Neuron (in vitro differentiated cells): ENCODE data around the gene AKT1.

Experiments used
- H2AFZ ChIP-seq: one replicate; pipeline ENCODE4 v1.6.1; 2013; ENCODE audit warnings: low read depth, mild to moderate bottlenecking, inconsistent platforms, low read length, moderate library complexity
- H3K27me3 ChIP-seq: one replicate; pipeline ENCODE4 v1.6.1; 2013; ENCODE audit warnings: low read length; ENCODE audit not compliant: insufficient read depth
- H3K36me3 ChIP-seq: one replicate; pipeline ENCODE4 v1.6.1; 2013; ENCODE audit warnings: low read length; ENCODE audit not compliant: insufficient read depth
- H3K4me1 ChIP-seq: one replicate; pipeline ENCODE4 v1.6.1; 2013; ENCODE audit warnings: low read length; ENCODE audit not compliant: insufficient read depth
- H3K4me3 ChIP-seq: 2 replicates; pipeline ENCODE4 v1.5.1; 2013; ENCODE audit warnings: mild to moderate bottlenecking, low read length, moderate library complexity
- H3K9me3 ChIP-seq: one replicate; pipeline ENCODE4 v1.6.1; 2013; ENCODE audit warnings: low read length

AKT1 gene

GRCh38 chr14:104792101-104792884, 3.3 kb downstream of the AKT1 start:
- Histone ChIP-seq H3K4me3 (no peak overlapping the region), H2AFZ (no peak overlapping the region), H3K27me3 (peaks cover 13% of the 10 kb centered on the region), H3K9me3 (no peaks in the 10 kb centered on the region), H3K36me3 (peaks cover 30% of the 10 kb centered on the region), H3K4me1 (peaks cover 35% of the 10 kb centered on the region)

GRCh38 chr14:104791425-104791824, 4.1 kb downstream of the AKT1 start:
- Histone ChIP-seq H3K4me1 (peaks cover 28% of the 10 kb centered on the region), H3K36me3 (peaks cover 30% of the 10 kb centered on the region), H3K4me3 (no peak overlapping the region), H2AFZ (no peak overlapping the region), H3K9me3 (no peaks in the 10 kb centered on the region), H3K27me3 (peaks cover 5% of the 10 kb centered on the region)

- Histone ChIP-seq H3K9me3 (no peaks in the 10 kb centered on the region), H3K36me3 (peaks cover 36% of the 10 kb centered on the region), H2AFZ (no peak overlapping the region), H3K4me3 (no peak overlapping the region), H3K27me3 (no peaks in the 10 kb centered on the region), H3K4me1 (peaks cover 21% of the 10 kb centered on the region)
These were observed 5.5 kb downstream of the AKT1 start for GRCh38 chr14:104789752-104790743.

GRCh38 chr14:104788873-104789663, 6.5 kb downstream of the AKT1 start:
- H3K4me3 ChIP-seq, result no peak overlapping the region
- peaks cover 36% of the 10 kb centered on the region for H3K36me3 ChIP-seq
- H3K9me3 ChIP-seq, result no peaks in the 10 kb centered on the region
- no peaks in the 10 kb centered on the region for H3K27me3 ChIP-seq
- no peak overlapping the region for H2AFZ ChIP-seq
- peaks cover 14% of the 10 kb centered on the region for H3K4me1 ChIP-seq

GRCh38 chr14:104788161-104788818, 7.3 kb downstream of the AKT1 start:
- Histone ChIP-seq H3K4me1 (peaks cover 6% of the 10 kb centered on the region), H3K36me3 (peaks cover 36% of the 10 kb centered on the region), H3K4me3 (no peak overlapping the region), H3K27me3 (no peaks in the 10 kb centered on the region), H3K9me3 (no peaks in the 10 kb centered on the region), H2AFZ (no peak overlapping the region)

- peaks cover 36% of the 10 kb centered on the region for H3K36me3 ChIP-seq
- H2AFZ ChIP-seq, result no peak overlapping the region
- H3K27me3 ChIP-seq, result no peaks in the 10 kb centered on the region
- H3K4me1 ChIP-seq, result peaks cover 5% of the 10 kb centered on the region
- no peaks in the 10 kb centered on the region for H3K9me3 ChIP-seq
- H3K4me3 ChIP-seq, result no peak overlapping the region
These were observed 7.8 kb downstream of the AKT1 start for GRCh38 chr14:104787736-104788135.

- H3K9me3 ChIP-seq, result no peaks in the 10 kb centered on the region
- no peak overlapping the region for H3K4me3 ChIP-seq
- peaks cover 34% of the 10 kb centered on the region for H3K36me3 ChIP-seq
- no peak overlapping the region for H2AFZ ChIP-seq
- no peaks in the 10 kb centered on the region for H3K27me3 ChIP-seq
- peaks cover 3% of the 10 kb centered on the region for H3K4me1 ChIP-seq
These were observed 8.5 kb downstream of the AKT1 start for GRCh38 chr14:104786726-104787675.

- Histone ChIP-seq H3K27me3 (no peaks in the 10 kb centered on the region), H3K4me1 (peaks cover 3% of the 10 kb centered on the region), H3K9me3 (no peaks in the 10 kb centered on the region), H3K36me3 (peaks cover 25% of the 10 kb centered on the region), H3K4me3 (no peak overlapping the region), H2AFZ (no peak overlapping the region)
These were observed 9.4 kb downstream of the AKT1 start for GRCh38 chr14:104786091-104786586.

- H3K4me3 ChIP-seq, result no peak overlapping the region
- H3K9me3 ChIP-seq, result no peaks in the 10 kb centered on the region
- no peak overlapping the region for H2AFZ ChIP-seq
- H3K27me3 ChIP-seq, result no peaks in the 10 kb centered on the region
- peaks cover 3% of the 10 kb centered on the region for H3K4me1 ChIP-seq
- H3K36me3 ChIP-seq, result peaks cover 21% of the 10 kb centered on the region
These were observed 9.9 kb downstream of the AKT1 start for GRCh38 chr14:104785708-104786080.

GRCh38 chr14:104784846-104785707, 10.5 kb downstream of the AKT1 start:
- Histone ChIP-seq H2AFZ (no peak overlapping the region), H3K4me3 (no peak overlapping the region), H3K36me3 (peaks cover 18% of the 10 kb centered on the region), H3K4me1 (peaks cover 3% of the 10 kb centered on the region), H3K9me3 (no peaks in the 10 kb centered on the region), H3K27me3 (no peaks in the 10 kb centered on the region)

GRCh38 chr14:104784218-104784568, 11.4 kb downstream of the AKT1 start:
- Histone ChIP-seq H3K4me1 (peaks cover 3% of the 10 kb centered on the region), H2AFZ (no peak overlapping the region), H3K4me3 (no peak overlapping the region), H3K27me3 (no peaks in the 10 kb centered on the region), H3K9me3 (no peaks in the 10 kb centered on the region), H3K36me3 (peaks cover 9% of the 10 kb centered on the region)
